ENCODE data around the gene ANO8. TPM values are rescaled to one million over a fixed set of nuclear protein-coding genes. Genes with fewer than 3 reads are reported as not detected.

Gene ANO8
- total RNA-seq, 1 experiment from 2014 or later, result 21.9 TPM

GRCh38 chr19:17319473-17320238, 15.0 kb downstream of the ANO8 start:
- Mint-ChIP-seq H3K4me3 (no peak overlapping the region), H3K4me1 (peaks cover 3% of the 10 kb centered on the region in 2 experiments; a peak in 2 of 4 replicates), H3K9me3 (no peaks in the 10 kb centered on the region), H3K27me3 (ENCODE audit: low read depth) (peaks cover 2% of the 10 kb centered on the region; the same call in 1 of the 2 replicates), H3K27ac (no peak overlapping the region; a peak in 1 of 7 replicates), H3K36me3 (ENCODE audit: insufficient read depth in 1 of 3, low read depth in 3 of 3) (peaks cover 22 to 50% (median 34%) of the 10 kb centered on the region in 3 experiments; a peak in 6 of 7 replicates)
- H3K9me3 ChIP-seq (ENCODE audit: control insufficient read depth, low read depth, low read length), result no peaks in the 10 kb centered on the region
- H3K23me2 ChIP-seq (ENCODE audit: insufficient read length, low read depth, low read length, poor library complexity, severe bottlenecking), result no peaks in the 10 kb centered on the region
- H3K79me1 ChIP-seq (ENCODE audit: insufficient read depth, low read depth, low read length, poor library complexity, severe bottlenecking), result no peaks in the 10 kb centered on the region
- no peak overlapping the region for H2BK5ac ChIP-seq (ENCODE audit: insufficient read length, low read length)
- no peak overlapping the region for H4K5ac ChIP-seq (ENCODE audit: insufficient read length, low read depth, low read length)
- no peak overlapping the region for H3K56ac ChIP-seq (ENCODE audit: insufficient read length, low read depth, low read length)
- no peak overlapping the region for H4K91ac ChIP-seq (ENCODE audit: insufficient read length, low read depth, low read length)
- H4K8ac ChIP-seq (replicated peaks; ENCODE audit: insufficient read length, low read depth, low read length), result no peak overlapping the region
- no peak overlapping the region for H3K4ac ChIP-seq (ENCODE audit: low read depth, low read length)
- no peak overlapping the region for H3K4me2 ChIP-seq (ENCODE audit: insufficient read depth, insufficient read length, low read length)
- H2BK12ac ChIP-seq (ENCODE audit: insufficient read length, low read depth, low read length), result no peak overlapping the region
- H3K79me2 ChIP-seq (ENCODE audit: insufficient read depth, low read length), result no peaks in the 10 kb centered on the region
- no CpG with 5 or more reads among the region's 40 CpGs for WGBS (ENCODE audit: extremely low coverage, insufficient read length, low lambda C conversion rate)
- H3K14ac ChIP-seq (ENCODE audit: insufficient read depth, low read length), result no peak overlapping the region
- H3K23ac ChIP-seq (ENCODE audit: insufficient read length, low read depth, low read length), result no peak overlapping the region
- no peak overlapping the region for H3T11ph ChIP-seq (ENCODE audit: low read length)
- H3K27me3 ChIP-seq (ENCODE audit: insufficient read depth, low read length), result no peaks in the 10 kb centered on the region
- no peak for DNase-seq
- no peak for TF ChIP-seq CTCF (conservative IDR thresholded peaks at IDR 0.05)
- H2BK15ac ChIP-seq (ENCODE audit: low read depth, low read length), result no peak overlapping the region
- no peaks in the 10 kb centered on the region for H3K4me1 ChIP-seq (ENCODE audit: insufficient read depth, low read length)
- H3K9ac ChIP-seq (ENCODE audit: extremely low read depth, insufficient read length, low read length), result no peak overlapping the region
- no peak overlapping the region for H2AFZ ChIP-seq (ENCODE audit: low read length)
- no peaks in the 10 kb centered on the region for H4K20me1 ChIP-seq (ENCODE audit: control insufficient read depth, insufficient read depth, insufficient read length)
- H3K18ac ChIP-seq (ENCODE audit: insufficient read length, low read depth, low read length), result no peak overlapping the region
- no peak overlapping the region for H2AK5ac ChIP-seq (ENCODE audit: insufficient read length, low read length)
- H2BK20ac ChIP-seq (ENCODE audit: low read depth, low read length, poor library complexity, severe bottlenecking), result no peak overlapping the region
- H2BK120ac ChIP-seq (ENCODE audit: low read depth, low read length, poor library complexity, severe bottlenecking), result no peak overlapping the region
- no peak overlapping the region for H3K27ac ChIP-seq (ENCODE audit: insufficient read length, low read depth, low read length)
